ENCODE data around the gene GPR158. TPM values are rescaled to one million over a fixed set of nuclear protein-coding genes. Genes with fewer than 3 reads are reported as not detected.

Gene GPR158, protein sequence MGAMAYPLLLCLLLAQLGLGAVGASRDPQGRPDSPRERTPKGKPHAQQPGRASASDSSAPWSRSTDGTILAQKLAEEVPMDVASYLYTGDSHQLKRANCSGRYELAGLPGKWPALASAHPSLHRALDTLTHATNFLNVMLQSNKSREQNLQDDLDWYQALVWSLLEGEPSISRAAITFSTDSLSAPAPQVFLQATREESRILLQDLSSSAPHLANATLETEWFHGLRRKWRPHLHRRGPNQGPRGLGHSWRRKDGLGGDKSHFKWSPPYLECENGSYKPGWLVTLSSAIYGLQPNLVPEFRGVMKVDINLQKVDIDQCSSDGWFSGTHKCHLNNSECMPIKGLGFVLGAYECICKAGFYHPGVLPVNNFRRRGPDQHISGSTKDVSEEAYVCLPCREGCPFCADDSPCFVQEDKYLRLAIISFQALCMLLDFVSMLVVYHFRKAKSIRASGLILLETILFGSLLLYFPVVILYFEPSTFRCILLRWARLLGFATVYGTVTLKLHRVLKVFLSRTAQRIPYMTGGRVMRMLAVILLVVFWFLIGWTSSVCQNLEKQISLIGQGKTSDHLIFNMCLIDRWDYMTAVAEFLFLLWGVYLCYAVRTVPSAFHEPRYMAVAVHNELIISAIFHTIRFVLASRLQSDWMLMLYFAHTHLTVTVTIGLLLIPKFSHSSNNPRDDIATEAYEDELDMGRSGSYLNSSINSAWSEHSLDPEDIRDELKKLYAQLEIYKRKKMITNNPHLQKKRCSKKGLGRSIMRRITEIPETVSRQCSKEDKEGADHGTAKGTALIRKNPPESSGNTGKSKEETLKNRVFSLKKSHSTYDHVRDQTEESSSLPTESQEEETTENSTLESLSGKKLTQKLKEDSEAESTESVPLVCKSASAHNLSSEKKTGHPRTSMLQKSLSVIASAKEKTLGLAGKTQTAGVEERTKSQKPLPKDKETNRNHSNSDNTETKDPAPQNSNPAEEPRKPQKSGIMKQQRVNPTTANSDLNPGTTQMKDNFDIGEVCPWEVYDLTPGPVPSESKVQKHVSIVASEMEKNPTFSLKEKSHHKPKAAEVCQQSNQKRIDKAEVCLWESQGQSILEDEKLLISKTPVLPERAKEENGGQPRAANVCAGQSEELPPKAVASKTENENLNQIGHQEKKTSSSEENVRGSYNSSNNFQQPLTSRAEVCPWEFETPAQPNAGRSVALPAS (N-terminal part only)
- total RNA-seq = 0.43 and 0.97 TPM in 2 replicates

DNA sequence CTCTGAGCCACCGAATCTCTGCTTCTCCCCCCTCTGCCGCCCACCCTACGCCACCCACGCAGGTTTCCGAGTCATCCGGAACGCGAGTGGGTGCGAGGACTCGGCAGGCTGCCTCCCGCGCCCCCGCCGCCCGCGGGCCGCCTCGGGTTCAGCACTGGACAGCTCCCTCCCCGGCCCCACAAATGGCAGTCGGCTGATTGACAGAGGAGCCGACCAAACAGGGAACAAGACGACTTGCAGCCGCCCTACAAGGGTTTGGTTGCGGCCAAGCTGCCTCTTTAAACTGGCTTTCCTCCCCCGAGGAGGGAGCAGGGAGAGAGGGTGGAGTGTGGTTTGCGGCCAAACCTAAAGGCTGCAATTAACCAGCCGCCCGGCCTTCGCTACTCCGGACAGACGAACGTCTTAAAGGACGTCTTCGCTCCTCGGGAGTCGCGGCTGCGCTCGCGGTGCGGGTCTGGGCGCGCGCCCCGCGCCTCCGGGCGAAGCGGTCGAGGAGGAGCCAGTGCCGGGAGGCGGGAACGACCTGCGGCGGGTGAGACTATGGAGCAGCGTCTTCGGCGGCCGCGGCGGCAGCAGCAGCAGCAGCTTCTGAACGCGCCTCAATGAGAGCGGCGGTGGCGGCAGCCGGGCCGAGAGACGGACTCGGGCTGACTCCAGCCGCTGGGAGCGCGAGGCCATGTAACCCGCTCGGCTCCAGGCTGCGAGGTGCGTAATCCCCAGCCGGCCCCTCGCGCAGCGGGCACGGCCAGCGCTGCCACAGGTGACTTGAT lies at the start of gene GPR158:
TSS of gene GPR158 (plus strand) at position 541 of the 770 bp plus-strand sequence. CDS start 420 bp downstream, outside the sequence.
- TF ChIP-seq, protein P1, sequence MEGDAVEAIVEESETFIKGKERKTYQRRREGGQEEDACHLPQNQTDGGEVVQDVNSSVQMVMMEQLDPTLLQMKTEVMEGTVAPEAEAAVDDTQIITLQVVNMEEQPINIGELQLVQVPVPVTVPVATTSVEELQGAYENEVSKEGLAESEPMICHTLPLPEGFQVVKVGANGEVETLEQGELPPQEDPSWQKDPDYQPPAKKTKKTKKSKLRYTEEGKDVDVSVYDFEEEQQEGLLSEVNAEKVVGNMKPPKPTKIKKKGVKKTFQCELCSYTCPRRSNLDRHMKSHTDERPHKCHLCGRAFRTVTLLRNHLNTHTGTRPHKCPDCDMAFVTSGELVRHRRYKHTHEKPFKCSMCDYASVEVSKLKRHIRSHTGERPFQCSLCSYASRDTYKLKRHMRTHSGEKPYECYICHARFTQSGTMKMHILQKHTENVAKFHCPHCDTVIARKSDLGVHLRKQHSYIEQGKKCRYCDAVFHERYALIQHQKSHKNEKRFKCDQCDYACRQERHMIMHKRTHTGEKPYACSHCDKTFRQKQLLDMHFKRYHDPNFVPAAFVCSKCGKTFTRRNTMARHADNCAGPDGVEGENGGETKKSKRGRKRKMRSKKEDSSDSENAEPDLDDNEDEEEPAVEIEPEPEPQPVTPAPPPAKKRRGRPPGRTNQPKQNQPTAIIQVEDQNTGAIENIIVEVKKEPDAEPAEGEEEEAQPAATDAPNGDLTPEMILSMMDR (IDR thresholded peaks at IDR 0.05; ENCODE audit: insufficient read depth, low read depth, low read length) = no peak
- DNase-seq (ENCODE audit: low read depth) = peak; percentile 92
- peak within 1 kb of the TSS; percentile 60 for H3K4me3 ChIP-seq (ENCODE audit: low read depth, low read length)

DNA sequence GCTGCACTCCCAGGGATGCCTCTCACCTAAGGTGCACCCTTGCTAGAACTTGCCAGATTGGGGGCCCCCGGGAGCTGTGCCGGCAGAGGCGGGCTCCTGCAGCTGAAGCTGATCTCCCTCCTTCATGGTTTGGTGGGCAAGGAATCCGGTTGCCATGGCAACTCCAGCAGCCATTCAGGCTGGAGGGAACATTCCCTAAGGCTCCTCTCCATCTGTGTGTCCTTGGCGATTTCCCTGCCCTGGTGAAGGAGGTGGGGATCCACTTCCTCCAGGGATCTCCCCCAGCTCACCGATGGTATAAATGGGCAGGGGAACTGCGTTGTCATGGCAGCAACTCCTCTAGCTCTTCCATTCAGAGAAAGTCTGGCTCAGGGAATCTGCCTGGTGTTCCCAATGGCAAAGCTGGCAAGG lies 49.6 kb upstream of the GPR158 start:
- TF ChIP-seq, protein P1 (IDR thresholded peaks at IDR 0.05; ENCODE audit: insufficient read depth, low read depth, low read length) = no peak
- no peak overlapping the region for H3K4me3 ChIP-seq (ENCODE audit: low read depth, low read length)
- DNase-seq (ENCODE audit: low read depth) = no peak

DNA sequence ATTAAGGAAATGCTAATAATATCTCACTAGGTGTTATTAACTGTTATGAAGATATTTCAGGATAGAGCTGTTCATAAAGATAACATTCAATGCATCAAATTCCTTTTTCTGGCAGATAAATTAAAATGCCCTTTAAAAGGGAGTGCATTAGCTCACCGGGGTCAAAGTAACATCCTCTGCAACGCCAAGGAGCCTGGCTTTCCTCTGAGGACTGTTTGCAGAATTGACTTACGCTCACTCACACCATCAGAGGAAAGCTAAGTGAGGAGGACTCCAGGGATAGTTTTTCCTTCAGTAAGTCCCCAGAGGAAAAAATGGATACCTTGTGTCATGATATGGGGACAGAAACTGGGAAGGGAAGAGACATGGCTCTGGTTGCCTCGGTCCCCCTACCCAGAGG lies 45.2 kb upstream of the GPR158 start:
- DNase-seq (ENCODE audit: low read depth) = no peak
- TF ChIP-seq, protein P1 (IDR thresholded peaks at IDR 0.05; ENCODE audit: insufficient read depth, low read depth, low read length) = no peak
- H3K4me3 ChIP-seq (ENCODE audit: low read depth, low read length) = no peak overlapping the region

DNA sequence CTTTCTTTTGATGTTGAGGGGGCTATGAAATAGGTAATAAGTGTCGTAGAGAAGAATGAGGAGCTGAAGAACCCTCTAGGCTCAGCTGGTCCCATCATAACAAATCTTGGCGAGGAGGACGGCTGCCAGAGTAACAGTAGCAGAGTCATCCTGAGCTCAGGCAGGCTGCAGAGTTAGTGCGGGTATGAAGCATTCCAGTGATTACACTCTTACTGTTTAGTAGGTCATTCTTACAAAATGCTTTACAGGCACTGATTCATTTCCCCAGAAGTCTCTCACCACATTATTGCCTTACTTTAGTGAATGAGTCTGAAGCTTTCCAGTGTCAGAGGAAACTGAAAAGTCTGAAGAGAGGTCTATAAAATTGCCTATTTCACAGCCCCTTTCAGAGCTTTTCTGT lies 43.9 kb upstream of the GPR158 start:
- DNase-seq (ENCODE audit: low read depth) = peak; percentile 5
- no peak overlapping the region for H3K4me3 ChIP-seq (ENCODE audit: low read depth, low read length)
- TF ChIP-seq, protein P1 (IDR thresholded peaks at IDR 0.05; ENCODE audit: insufficient read depth, low read depth, low read length) = no peak

DNA sequence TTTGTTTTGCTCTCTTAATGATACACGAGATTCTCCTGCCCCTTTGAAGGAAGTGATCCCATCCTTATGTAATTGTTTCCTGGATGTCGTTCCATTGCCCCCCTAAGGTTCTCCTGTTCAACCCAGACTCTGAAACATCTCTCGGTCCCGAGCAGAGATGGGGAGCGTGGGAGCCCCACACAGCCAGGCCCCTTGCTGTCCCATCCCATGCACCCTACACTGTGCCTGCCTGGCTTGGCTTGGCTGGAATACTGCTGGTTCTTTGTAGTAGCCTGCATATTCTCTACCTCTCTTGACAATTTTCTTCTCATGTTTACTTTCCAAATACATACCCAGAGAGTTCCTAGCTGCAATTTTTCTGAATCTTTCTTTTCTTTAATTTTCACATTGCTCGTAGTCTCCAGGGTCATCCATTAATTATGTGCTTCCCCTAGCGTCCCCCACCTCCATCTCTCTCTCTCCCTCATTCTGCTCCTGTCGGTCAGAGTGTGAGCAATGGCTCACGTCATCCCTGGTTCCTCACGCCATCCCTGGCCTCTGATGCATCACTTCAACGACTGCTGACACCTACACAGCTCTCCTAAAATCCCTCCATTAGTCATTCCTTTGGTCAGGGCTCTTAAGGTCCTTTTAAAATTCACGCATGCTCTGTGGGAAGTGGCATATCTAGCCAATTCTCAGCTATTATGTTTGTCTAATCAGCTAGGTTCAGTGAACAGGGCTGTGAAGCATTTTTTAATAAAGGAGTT lies 32.5 kb upstream of the GPR158 start:
- no peak for DNase-seq (ENCODE audit: low read depth)
- TF ChIP-seq, protein P1 (IDR thresholded peaks at IDR 0.05; ENCODE audit: insufficient read depth, low read depth, low read length) = no peak
- H3K4me3 ChIP-seq (ENCODE audit: low read depth, low read length) = no peak overlapping the region

Measured in fibroblast of villous mesenchyme (primary cell).